Sigmoid colon (tissue), 7 donors: ENCODE results near the gene SPEN. TPM values are rescaled to one million over a fixed set of nuclear protein-coding genes. Genes with fewer than 3 reads are reported as not detected.

Experiments used
- DNase-seq: peaks from one replicate; pipeline ENCODE4 v3.0.0-alpha.2; 2019
- H3K27ac ChIP-seq, 4 donors: fragments of 200-600 bp; sonication (generic); one replicate each; pipeline ENCODE4 v1.5.1; 2016 to 2019; ENCODE audit warnings: mild to moderate bottlenecking in 1 of 4
- H3K27me3 ChIP-seq, 3 donors: fragments of 200-600 bp; sonication (generic); one replicate each; pipeline ENCODE4 v1.5.1; 2019; ENCODE audit warnings: mild to moderate bottlenecking in 1 of 3
- H3K36me3 ChIP-seq, 4 donors: fragments of 200-600 bp; sonication (generic); one replicate each; pipeline ENCODE4 v1.5.1; 2016 to 2019
- H3K4me1 ChIP-seq, 4 donors: fragments of 200-600 bp; sonication (generic); one replicate each; pipeline ENCODE4 v1.5.1; 2017 to 2019
- H3K4me3 ChIP-seq, 4 donors: fragments of 200-600 bp; sonication (generic); one replicate each; pipeline ENCODE4 v1.5.1; 2017 to 2019; ENCODE audit warnings: mild to moderate bottlenecking in 2 of 4, moderate library complexity in 1 of 4
- H3K9me3 ChIP-seq, 4 donors: fragments of 200-600 bp in 3 of 4; sonication (generic) in 3 of 4; one replicate each; pipeline versions ENCODE4 v1.5.1 to v1.6.1; 2013 to 2019
- CTCF ChIP-seq, 4 experiments: fragments of 450-650 bp in 3 of 4; fragments of 200-600 bp in 1 of 4; IDR thresholded peaks; one replicate each; pipeline ENCODE4 v1.5.1; 2016 to 2019; ENCODE audit warnings: antibody characterized with exemption in 4 of 4, mild to moderate bottlenecking in 3 of 4, moderate library complexity in 2 of 4
- EP300 ChIP-seq, 4 donors: sonication (generic); formaldehyde crosslinking; IDR thresholded peaks; one replicate each; pipeline ENCODE4 v1.6.1; 2017; ENCODE audit warnings: antibody characterized with exemption in 4 of 4
- POLR2A ChIP-seq, 2 donors: fragments of 450-650 bp; IDR thresholded peaks; one replicate each; pipeline ENCODE4 v1.6.1; 2016; ENCODE audit warnings: antibody characterized with exemption in 2 of 2, mild to moderate bottlenecking in 2 of 2, moderate library complexity in 2 of 2
- POLR2AphosphoS5 ChIP-seq, 4 donors: sonication (generic); formaldehyde crosslinking; IDR thresholded peaks; one replicate each; pipeline ENCODE4 v1.6.1; 2017; ENCODE audit warnings: antibody characterized with exemption in 4 of 4
- WGBS, 2 donors: extraction: QIAGEN DNeasy Blood & Tissue Kit; methylation state at CpG; one replicate each; pipeline ENCODE4 v1.1.7; 2013; 5-methylcytosine and 5-hydroxymethylcytosine counted together
- intact Hi-C: fragments of 100-400 bp; cut with DNase I; formaldehyde crosslinking; loops from one replicate; pipeline ENCODE4 v1.15.1; 2023
- polyA plus RNA-seq, 3 donors: library from polyadenylated mRNA; stranded (reverse); fragments of 200-250 nt; gene quantifications; one replicate each; pipeline ENCODE4 v1.2.3, GENCODE V29; 2013
- total RNA-seq, 4 donors: library from RNA; depleted of rRNA; stranded (reverse); fragments of >200 nt; gene quantifications; one replicate each; pipeline ENCODE4 v1.1.0, GENCODE V29; 2016
- donor health status: healthy with polysubstance abuse.
- donor health status: Bipolar disorder and iron deficiency.
- donor health status: healthy.

Gene SPEN
- total and polyA plus RNA-seq, 7 donors: 7.4 to 38.5 (median 20.7) TPM

GRCh38 chr1:15928971-15929965 is 81.8 kb downstream of the SPEN start:
- intact Hi-C loops: no loop called here
- no peak overlapping the region for H3K4me3 ChIP-seq
- 97% methylated on average over 17 of the region's 17 CpGs for WGBS, 2 donors
- no peaks in the 10 kb centered on the region for H3K9me3 ChIP-seq
- peaks cover 50 to 98% (median 65%) of the 10 kb centered on the region in 4 donors for H3K36me3 ChIP-seq
- no peaks in the 10 kb centered on the region for H3K27me3 ChIP-seq
- peak overlapping the region in 1 of 4 donors; percentile 13 for H3K27ac ChIP-seq
- DNase-seq: no peak
- TF ChIP-seq EP300 (IDR thresholded peaks at IDR 0.05) (no peak), POLR2AphosphoS5 (IDR thresholded peaks at IDR 0.05) (no peak), POLR2A (IDR thresholded peaks at IDR 0.05) (no peak), CTCF (IDR thresholded peaks at IDR 0.05) (no peak)
- no peaks in the 10 kb centered on the region for H3K4me1 ChIP-seq

- no peak overlapping the region for H3K4me3 ChIP-seq
- WGBS, 2 donors: 95 to 97% methylated on average over 11 of the region's 11 CpGs
- no peaks in the 10 kb centered on the region for H3K27me3 ChIP-seq
- H3K4me1 ChIP-seq: no peaks in the 10 kb centered on the region
- H3K36me3 ChIP-seq: peaks cover 71 to 100% (median 75%) of the 10 kb centered on the region in 4 donors
- no peak for DNase-seq
- intact Hi-C loops: no loop called here
- no peak overlapping the region for H3K27ac ChIP-seq
- no peaks in the 10 kb centered on the region for H3K9me3 ChIP-seq
- no peak for TF ChIP-seq POLR2AphosphoS5 (IDR thresholded peaks at IDR 0.05)
- no peak for TF ChIP-seq CTCF (IDR thresholded peaks at IDR 0.05)
- no peak for TF ChIP-seq EP300 (IDR thresholded peaks at IDR 0.05)
- TF ChIP-seq POLR2A (IDR thresholded peaks at IDR 0.05): no peak
Measured at GRCh38 chr1:15931401-15931800, 83.9 kb downstream of the SPEN start.

GRCh38 chr1:15931884-15932283 is 84.4 kb downstream of the SPEN start:
- Histone ChIP-seq H3K4me3 (no peak overlapping the region), H3K4me1 (no peaks in the 10 kb centered on the region), H3K27ac (no peak overlapping the region), H3K36me3 (peaks cover 70 to 98% (median 77%) of the 10 kb centered on the region in 4 donors), H3K27me3 (no peaks in the 10 kb centered on the region), H3K9me3 (no peaks in the 10 kb centered on the region)
- TF ChIP-seq EP300 (IDR thresholded peaks at IDR 0.05): no peak
- TF ChIP-seq POLR2AphosphoS5 (IDR thresholded peaks at IDR 0.05): no peak
- no peak for TF ChIP-seq POLR2A (IDR thresholded peaks at IDR 0.05)
- no peak for TF ChIP-seq CTCF (IDR thresholded peaks at IDR 0.05)
- DNase-seq: no peak
- intact Hi-C loops: no loop called here
- 97% methylated on average over 19 of the region's 19 CpGs for WGBS, 2 donors

- H3K36me3 ChIP-seq: peaks cover 68 to 98% (median 84%) of the 10 kb centered on the region in 4 donors
- no peaks in the 10 kb centered on the region for H3K27me3 ChIP-seq
- WGBS, 2 donors: 97 to 98% methylated on average over 9 of the region's 9 CpGs
- no peak overlapping the region for H3K27ac ChIP-seq
- no peaks in the 10 kb centered on the region for H3K9me3 ChIP-seq
- DNase-seq: no peak
- TF ChIP-seq POLR2AphosphoS5 (IDR thresholded peaks at IDR 0.05) (no peak), CTCF (IDR thresholded peaks at IDR 0.05) (no peak), EP300 (IDR thresholded peaks at IDR 0.05) (no peak), POLR2A (IDR thresholded peaks at IDR 0.05) (no peak)
- intact Hi-C loops: no loop called here
- no peak overlapping the region for H3K4me3 ChIP-seq
- H3K4me1 ChIP-seq: no peaks in the 10 kb centered on the region
Measured at GRCh38 chr1:15932612-15933011, 85.1 kb downstream of the SPEN start.
